Cardiac muscle cell (in vitro differentiated cells and primary cell): ENCODE measurements around the gene EXOC1L. TPM values are rescaled to one million over a fixed set of nuclear protein-coding genes. Genes with fewer than 3 reads are reported as not detected.
A peak's percentile ranks its signal among the peaks of the same experiment; 100 is the strongest.

Source experiments
- DNase-seq, 2 donors: peaks; one replicate each; pipeline versions ENCODE4 v3.0.0 to v3.0.0-alpha.2; 2010 to 2017; ENCODE audit warnings: low read depth in 1 of 2, low spot score in 1 of 2
- H3K27ac ChIP-seq: fragments of 200-600 bp; sonication (generic); 2 replicates; pipeline ENCODE4 v1.5.1; 2016
- H3K27me3 ChIP-seq: fragments of 200-600 bp; sonication (generic); 2 replicates; pipeline ENCODE4 v1.6.0; 2016; ENCODE audit warnings: control low read depth
- H3K36me3 ChIP-seq: fragments of 200-600 bp; sonication (generic); 2 replicates; pipeline ENCODE4 v1.5.1; 2016; ENCODE audit warnings: control low read depth
- H3K4me1 ChIP-seq: fragments of 200-600 bp; sonication (generic); 2 replicates; pipeline ENCODE4 v1.8.1; 2017; ENCODE audit warnings: low read depth, mild to moderate bottlenecking, mixed run types
- H3K4me3 ChIP-seq: fragments of 200-600 bp; sonication (generic); 2 replicates; pipeline ENCODE4 v1.5.1; 2016; ENCODE audit warnings: mild to moderate bottlenecking
- H3K9me3 ChIP-seq: fragments of 200-600 bp; sonication (generic); 2 replicates; pipeline ENCODE4 v1.5.1; 2017; ENCODE audit warnings: low read depth, mild to moderate bottlenecking, control low read depth
- polyA plus RNA-seq: library from polyadenylated mRNA; unstranded; fragments of >200 nt; fragmentation: Nextera tagmentation; extraction: Ambion mirVana; gene quantifications from 2 replicates; pipeline ENCODE4 v1.2.1, GENCODE V29; 2016
- total RNA-seq: library from RNA; depleted of rRNA; stranded (reverse); fragments of >200 nt; gene quantifications from 2 replicates; pipeline ENCODE4 v1.2.3, GENCODE V29; 2016
- TF ChIP-seq, protein P1 (sequence below): IDR thresholded peaks from 2 replicates; pipeline ENCODE4 v1.5.1; 2012; ENCODE audit warnings: low read depth, mild to moderate bottlenecking, low read length

Gene EXOC1L
- total and polyA plus RNA-seq, 2 experiments from 2014 or later, result 0.16 TPM; not detected in 1

DNA sequence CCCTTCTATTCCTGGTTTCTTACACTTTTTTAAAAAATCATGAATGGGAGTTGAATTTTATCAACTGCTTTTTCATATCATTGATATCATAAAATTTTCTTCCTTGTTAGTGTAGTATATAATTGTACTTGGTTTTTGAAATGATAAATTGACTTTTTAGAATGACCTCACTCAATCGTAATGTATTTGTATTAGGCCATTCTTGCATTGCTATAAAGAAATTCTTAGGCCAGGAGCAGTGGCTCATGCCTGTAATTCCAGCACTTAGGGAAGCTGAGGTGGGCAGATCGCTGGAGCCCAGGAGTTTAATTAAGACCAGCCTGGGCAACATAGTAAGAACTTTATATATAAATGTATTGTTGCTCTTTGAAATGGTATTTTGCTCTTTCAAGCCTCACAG, 40.1 kb downstream of the EXOC1L start:
- Histone ChIP-seq H3K9me3 (no peaks in the 10 kb centered on the region), H3K4me1 (peaks cover 4% of the 10 kb centered on the region), H3K27me3 (no peaks in the 10 kb centered on the region), H3K27ac (no peak overlapping the region), H3K36me3 (peaks cover 17% of the 10 kb centered on the region), H3K4me3 (no peak overlapping the region)
- DNase-seq, result no peak
- TF ChIP-seq, protein P1, sequence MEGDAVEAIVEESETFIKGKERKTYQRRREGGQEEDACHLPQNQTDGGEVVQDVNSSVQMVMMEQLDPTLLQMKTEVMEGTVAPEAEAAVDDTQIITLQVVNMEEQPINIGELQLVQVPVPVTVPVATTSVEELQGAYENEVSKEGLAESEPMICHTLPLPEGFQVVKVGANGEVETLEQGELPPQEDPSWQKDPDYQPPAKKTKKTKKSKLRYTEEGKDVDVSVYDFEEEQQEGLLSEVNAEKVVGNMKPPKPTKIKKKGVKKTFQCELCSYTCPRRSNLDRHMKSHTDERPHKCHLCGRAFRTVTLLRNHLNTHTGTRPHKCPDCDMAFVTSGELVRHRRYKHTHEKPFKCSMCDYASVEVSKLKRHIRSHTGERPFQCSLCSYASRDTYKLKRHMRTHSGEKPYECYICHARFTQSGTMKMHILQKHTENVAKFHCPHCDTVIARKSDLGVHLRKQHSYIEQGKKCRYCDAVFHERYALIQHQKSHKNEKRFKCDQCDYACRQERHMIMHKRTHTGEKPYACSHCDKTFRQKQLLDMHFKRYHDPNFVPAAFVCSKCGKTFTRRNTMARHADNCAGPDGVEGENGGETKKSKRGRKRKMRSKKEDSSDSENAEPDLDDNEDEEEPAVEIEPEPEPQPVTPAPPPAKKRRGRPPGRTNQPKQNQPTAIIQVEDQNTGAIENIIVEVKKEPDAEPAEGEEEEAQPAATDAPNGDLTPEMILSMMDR, result no peak

DNA sequence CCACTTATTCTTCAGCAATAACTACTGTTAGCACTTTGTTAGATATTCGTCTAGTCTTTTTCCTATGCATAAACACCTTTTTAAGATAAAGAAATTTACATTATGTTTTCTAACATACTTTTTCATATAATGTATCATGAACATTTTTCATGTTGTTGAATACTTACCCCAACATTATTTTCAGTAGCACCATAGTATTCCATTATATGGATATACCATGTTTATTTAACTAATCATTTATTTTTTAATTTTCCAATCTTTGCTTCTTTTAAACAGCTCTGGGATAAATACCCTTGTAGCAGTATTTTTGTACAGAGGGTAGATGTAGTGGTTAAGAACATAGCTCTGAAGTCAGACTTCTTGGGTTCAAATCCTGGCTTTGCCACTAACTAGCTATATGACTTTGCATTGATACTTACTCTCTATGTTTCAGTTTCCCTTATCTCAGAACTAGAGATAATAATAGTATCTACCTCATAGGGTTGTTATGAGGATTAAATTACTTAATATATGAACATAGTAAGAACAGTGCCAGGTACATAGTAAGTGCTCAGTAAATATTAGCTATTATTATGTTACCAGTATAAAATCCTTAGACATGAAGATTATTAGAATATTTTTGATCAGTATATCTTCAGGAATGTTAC, 45.1 kb downstream of the EXOC1L start:
- H3K9me3 ChIP-seq, result no peaks in the 10 kb centered on the region
- no peak for DNase-seq
- no peaks in the 10 kb centered on the region for H3K27me3 ChIP-seq
- H3K36me3 ChIP-seq, result peaks cover 31% of the 10 kb centered on the region
- no peak overlapping the region for H3K27ac ChIP-seq
- no peaks in the 10 kb centered on the region for H3K4me1 ChIP-seq
- no peak overlapping the region for H3K4me3 ChIP-seq
- TF ChIP-seq, protein P1, result no peak

DNA sequence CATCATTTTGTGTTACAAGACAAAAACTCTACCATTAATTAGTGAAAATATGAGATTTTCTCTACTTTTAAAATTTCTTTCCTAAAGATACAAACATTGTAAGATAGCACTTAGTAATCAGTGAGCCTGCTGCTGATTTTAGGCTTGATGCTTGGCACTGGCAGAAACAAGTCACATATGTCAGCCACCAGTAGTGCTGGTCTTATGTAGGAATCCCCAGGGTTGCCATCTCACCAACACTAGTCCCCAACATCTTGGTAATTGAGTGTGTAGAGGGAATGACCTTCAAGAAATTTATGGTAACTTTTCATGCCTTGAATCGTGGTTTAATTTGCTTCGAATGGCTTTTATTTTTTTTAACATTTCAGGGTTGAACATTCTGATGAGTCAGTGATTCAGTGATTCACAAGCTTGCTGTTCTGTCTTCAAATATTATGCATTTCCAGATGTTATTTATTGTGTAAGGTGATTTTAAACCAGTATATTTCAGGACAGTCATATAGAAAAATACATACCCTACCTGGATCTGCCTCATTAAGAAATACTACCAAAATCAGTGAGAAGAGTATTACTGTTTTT, 45.7 kb downstream of the EXOC1L start:
- Histone ChIP-seq H3K27ac (no peak overlapping the region), H3K4me3 (no peak overlapping the region), H3K9me3 (no peaks in the 10 kb centered on the region), H3K36me3 (peaks cover 31% of the 10 kb centered on the region), H3K27me3 (no peaks in the 10 kb centered on the region), H3K4me1 (no peaks in the 10 kb centered on the region)
- TF ChIP-seq, protein P1, result no peak
- DNase-seq, result peak in 1 of 2 donors; percentile 50

DNA sequence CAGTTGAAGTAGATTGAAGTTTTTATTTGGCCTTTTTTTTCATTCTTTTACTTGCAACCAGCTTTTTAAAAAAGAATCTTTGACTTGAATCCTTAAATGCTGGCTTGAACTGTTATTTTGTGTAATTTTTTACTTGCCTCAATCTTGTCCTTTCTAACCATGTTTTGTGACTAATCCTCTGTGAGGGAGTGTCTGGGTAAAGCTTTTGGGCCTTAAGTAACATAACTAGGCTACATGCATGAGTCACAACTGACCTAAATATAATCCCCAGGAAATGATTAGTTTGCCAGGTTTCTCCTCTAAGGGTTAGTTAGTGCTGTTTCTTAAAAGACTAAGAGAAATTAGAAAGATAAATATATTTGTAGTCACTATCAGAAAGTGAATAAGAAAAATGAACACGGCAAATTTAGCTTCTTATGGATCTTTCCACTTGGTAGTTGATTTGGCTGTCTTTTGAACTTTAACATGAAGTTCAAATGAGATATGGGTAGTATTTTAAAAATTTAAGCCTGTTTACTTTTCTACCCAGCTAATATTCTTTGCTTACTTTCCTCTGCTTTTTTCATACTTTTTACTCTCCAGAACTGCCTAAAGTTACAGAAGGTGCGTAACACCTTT, 46.8 kb downstream of the EXOC1L start:
- H3K4me3 ChIP-seq, result no peak overlapping the region
- no peaks in the 10 kb centered on the region for H3K4me1 ChIP-seq
- H3K36me3 ChIP-seq, result peaks cover 31% of the 10 kb centered on the region
- TF ChIP-seq, protein P1, result no peak
- peak overlapping the region; percentile 18 for H3K27ac ChIP-seq
- H3K27me3 ChIP-seq, result no peaks in the 10 kb centered on the region
- H3K9me3 ChIP-seq, result no peaks in the 10 kb centered on the region
- peak in 1 of 2 donors; percentile 93 for DNase-seq

DNA sequence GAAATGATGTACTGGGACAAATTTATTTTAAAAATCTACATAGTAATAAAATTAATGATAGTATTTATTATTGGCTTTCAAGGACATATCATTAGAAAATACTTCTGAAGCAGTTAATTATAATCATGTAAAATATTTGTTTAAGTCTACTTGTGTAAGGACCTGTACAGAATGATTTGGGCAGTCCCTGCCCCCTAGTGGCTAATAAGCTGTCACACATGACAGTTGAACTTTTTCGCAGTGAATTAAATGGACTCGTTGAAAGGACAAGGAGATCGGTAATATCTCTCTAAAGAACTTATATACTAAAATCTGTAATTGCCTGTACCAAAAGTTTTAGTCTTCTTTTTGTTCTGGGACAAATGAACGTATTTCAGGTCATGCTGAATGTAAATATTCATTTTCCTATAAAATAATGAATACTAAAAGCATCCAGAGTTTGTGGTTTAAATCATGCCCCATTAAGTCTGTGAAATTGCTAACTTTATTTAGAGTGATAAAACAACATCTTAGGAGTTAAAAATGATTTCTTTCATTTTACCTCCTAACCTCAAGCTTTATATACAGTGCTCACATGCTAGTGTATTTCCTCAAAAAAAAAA, 47.5 kb downstream of the EXOC1L start:
- TF ChIP-seq, protein P1, result peak; percentile 84
- peak; percentile 71 to 81 for DNase-seq
- Histone ChIP-seq H3K4me1 (no peaks in the 10 kb centered on the region), H3K27me3 (no peaks in the 10 kb centered on the region), H3K27ac (no peak overlapping the region), H3K9me3 (no peaks in the 10 kb centered on the region), H3K4me3 (no peak overlapping the region), H3K36me3 (peaks cover 34% of the 10 kb centered on the region)
